Measurements from ENCODE around the gene ZNF584.

GRCh38 chr19:58386576-58387337 is 21.7 kb upstream of the ZNF584 start, which contains the start of gene RPS5:
- TF ChIP-seq CTCF (conservative IDR thresholded peaks at IDR 0.05; ENCODE audit: low read length) (no peak), EZH2phosphoT487 (IDR thresholded peaks at IDR 0.05; ENCODE audit: borderline replicate concordance, low read depth, low read length) (no peak)

Data from OCI-LY7 (cell line).